GM12878 (cell line): Measurements from ENCODE around the gene GNAL. TPM values are rescaled to one million over a fixed set of nuclear protein-coding genes. Genes with fewer than 3 reads are reported as not detected.

Experiments
- BCLAF1 ChIP-seq: fragments of 450-650 bp; IDR thresholded peaks from 2 replicates; pipeline ENCODE4 v1.6.1; 2017; ENCODE audit warnings: antibody characterized with exemption, mild to moderate bottlenecking, moderate library complexity
- CUX1 ChIP-seq: IDR thresholded peaks from 2 replicates; pipeline ENCODE4 v1.6.1; 2012; ENCODE audit warnings: improper control_type of control experiment, low read depth, low read length; ENCODE audit not compliant: insufficient replicate concordance
- HDGF ChIP-seq: fragments of 450-650 bp; IDR thresholded peaks from 2 replicates; pipeline ENCODE4 v1.6.1; 2016; ENCODE audit warnings: antibody characterized with exemption
- polyA plus RNA-seq, 11 experiments: library from polyadenylated mRNA; depleted of rRNA in 4 of 11; unstranded in 6 of 11; stranded (reverse) in 5 of 11; fragments of >200 nt; fragmentation: Nextera tagmentation in 4 of 11; fragmentation: Illumina TruSeq in 1 of 11; extraction: Ambion mirVana in 4 of 11; extraction: Trizol in 1 of 11; gene quantifications; 1 replicate in 1 of 11; 2 replicates in 10 of 11; pipeline versions ENCODE4 v1.2.1 to v1.2.3, GENCODE V29; 2011 to 2016; ENCODE audit warnings: inconsistent platforms in 2 of 11, missing spikeins in 2 of 11, low read depth in 1 of 11
- total RNA-seq, 4 experiments: library from RNA; depleted of rRNA in 3 of 4; stranded (reverse); fragments of >200 nt in 3 of 4; fragmentation: Illumina TruSeq in 1 of 4; extraction: Trizol in 1 of 4; gene quantifications; 2 replicates each; pipeline versions ENCODE4 v1.2.1 to v1.2.3, GENCODE V29; 2013 to 2021

Gene GNAL
- total and polyA plus RNA-seq, 10 of the 15 experiments (the other 5 are each of a cell fraction or from before 2014, with no cell fraction given): 0.02 to 0.39 (median 0.05) TPM; not detected in 5

GRCh38 chr18:11668441-11669169, 20.5 kb upstream of the GNAL start (continued):
- no peak for TF ChIP-seq CUX1
- TF ChIP-seq BCLAF1: no peak
- no peak for TF ChIP-seq HDGF
